Central memory CD4-positive, alpha-beta T cell (primary cell): ENCODE data around the gene KLHL3.
A peak's percentile ranks its signal among the peaks of the same experiment; 100 is the strongest.

Experiments used
- DNase-seq: peaks from one replicate; pipeline ENCODE4 v3.0.0; 2022

KLHL3 gene

DNA sequence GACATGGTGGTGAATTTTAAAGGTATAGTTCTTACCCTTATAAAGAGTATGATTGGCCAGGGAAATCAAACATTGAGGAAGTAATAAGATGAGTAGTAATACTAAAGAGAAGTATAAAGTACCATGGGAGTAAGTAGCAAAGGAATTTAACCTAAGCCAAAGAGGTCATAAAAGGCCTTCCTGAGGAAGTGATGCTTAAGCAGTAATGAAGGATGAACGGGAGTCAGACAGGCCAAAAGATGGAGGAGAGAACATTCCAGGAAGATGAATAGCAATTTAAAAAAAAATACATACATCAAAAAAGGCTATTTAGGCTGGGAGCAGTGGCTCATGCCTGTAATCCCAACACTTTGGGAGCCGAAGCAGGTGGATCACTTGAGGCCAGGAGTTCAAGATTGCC, 29.0 kb downstream of the KLHL3 start:
- no peak for DNase-seq

DNA sequence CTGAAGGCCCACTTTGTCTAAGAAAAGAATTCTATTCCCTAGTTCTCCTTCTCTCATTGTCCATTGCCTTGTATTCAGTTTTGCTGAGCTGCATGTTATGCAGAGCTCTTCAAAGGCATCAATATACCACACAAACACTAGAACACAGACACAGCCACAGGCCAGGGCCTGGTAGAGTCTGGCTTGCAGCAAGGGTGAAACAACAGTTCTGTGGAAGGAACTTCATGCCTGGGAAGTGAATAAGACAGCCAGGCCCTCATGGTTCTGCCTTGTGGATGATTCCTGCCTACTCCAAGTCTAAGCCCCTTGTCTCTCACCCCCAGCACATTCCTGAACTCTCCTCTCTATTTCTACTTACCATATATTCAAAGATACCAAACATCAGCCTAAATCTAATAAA, 30.8 kb downstream of the KLHL3 start:
- DNase-seq = no peak

DNA sequence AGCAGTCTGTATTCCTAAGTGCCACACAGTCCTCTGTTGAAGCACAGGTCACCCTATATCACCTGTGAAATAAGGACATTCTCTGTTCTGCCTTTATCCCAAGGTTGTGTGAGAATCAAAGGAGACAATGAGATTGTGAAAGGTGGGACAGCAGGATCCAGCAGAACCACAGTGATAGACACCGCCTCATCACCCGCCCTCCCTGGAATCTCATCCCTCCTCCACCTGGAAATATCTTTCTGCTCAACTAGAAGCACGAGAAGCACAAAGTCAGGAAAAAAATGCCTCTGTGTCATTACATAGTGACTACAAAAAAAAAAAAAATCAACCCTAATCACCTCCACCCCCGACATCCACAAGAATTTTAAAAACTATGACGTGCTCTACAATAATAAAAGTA, 32.3 kb downstream of the KLHL3 start:
- no peak for DNase-seq

DNA sequence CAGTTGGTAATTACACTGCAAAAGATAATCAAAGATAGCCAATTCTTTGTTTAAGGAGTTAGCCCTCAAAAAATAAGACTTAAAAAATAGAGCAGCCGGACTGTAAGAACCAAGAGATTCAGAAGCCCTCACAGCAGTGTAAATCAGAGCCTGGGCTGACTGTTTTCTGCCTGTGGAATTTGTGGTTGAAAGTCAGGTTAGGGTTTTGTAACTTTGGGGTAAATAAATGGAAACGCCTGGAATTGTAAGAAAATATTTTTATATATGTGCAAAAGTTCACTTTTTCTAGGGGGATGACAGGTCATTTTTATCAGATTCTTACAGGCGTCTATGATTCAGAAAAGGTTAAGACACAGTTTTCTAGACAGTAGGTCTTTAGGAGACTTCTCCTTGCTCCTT, 35.6 kb downstream of the KLHL3 start:
- no peak for DNase-seq

DNA sequence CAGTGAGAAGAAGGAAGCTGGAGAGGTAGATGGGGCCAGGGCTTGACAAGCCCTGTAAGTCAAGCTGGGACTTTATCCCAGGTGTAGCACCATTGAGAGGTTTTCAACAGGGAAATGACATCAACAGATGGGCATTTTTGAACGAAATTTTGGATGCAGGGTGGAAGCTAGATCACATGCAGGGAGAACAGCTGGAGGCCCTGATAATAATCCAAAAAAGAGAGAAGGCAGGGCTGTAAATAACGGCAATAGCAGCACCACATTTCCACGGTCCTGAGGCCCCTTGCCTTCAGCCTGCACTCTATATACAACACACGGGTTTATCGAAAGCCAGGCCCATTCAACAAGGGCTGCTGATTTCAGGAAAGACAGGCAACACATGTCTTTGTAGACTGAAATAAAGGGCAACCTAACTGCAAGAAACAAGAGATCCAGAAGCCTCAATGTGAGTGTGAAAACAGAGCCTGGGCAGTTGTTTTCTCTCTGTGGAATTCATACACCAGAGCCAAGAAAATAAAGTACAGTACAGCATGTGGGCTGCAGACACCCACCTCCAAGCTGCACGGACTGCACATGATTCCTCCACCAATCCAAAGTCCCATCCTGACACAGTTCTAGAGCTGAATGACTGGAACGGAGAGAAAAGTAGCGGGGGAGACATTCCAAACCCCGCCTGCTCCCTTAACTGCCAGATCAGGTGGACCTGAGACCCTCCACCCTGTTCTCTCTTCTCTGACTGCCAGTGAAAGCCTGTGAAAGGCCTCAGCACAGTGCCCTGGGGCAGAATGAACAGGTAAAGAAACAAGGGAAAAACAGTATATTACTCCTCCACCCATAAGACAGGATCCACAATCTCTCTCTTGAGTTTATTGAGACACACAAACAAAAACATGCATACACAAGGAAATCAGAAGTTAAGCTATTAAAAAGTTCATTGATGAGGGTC, 36.3 kb downstream of the KLHL3 start:
- DNase-seq = no peak

DNA sequence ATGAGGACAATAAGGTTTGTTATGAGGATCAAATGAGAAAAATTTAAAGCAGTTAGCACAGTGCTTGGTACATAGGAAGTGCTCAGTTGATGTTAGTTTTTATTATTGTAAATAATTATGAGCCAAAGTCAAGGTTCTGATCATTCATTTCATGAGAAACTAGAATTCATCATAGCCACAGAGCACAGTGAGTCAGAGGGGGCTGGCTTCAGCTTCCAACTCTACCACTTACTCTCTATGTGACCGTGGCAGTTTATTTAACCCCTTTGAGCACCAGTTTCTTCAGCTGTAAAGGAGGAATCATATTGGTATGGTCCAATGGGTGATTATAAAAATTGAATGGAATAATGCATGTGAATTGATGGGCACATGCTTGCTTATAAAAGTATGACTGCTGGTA, 39.4 kb downstream of the KLHL3 start:
- no peak for DNase-seq

DNA sequence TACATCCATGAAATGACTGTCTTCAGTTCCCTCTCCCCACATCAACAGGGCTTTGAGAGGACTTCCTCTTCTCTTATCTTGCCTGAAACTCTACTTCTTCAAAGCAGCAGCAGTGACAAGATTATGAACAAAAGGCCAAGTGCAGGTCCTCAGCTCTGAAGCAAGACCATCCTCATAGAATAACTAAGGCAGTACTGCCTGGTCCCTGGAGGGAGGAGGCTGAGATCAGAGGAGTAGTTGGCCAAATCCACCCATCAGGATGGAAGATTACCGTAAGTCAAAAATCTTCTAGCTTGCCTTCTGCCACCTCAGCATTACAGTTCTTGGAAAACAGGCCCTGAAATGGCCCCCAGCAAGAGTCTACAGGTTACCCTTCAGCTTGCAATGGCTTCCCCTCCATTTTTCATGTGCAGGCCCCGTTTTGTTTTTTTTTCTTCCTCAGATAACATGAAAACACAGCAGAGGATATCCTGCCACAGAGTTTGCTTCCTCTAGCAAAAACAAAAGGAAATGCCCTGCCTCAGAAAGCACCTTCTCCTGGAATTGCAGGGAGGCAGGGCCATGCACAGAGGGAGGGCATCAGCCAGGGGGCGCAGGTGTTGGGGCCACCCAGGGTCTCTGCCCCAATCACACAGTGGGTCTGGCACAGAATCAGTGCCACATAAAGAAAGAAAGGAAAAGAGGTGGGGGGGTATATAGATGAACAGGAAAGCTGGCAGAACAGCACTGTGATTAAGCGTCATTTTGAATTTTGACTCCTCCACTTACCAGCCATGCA, 40.0 kb downstream of the KLHL3 start:
- DNase-seq = peak; percentile 54

DNA sequence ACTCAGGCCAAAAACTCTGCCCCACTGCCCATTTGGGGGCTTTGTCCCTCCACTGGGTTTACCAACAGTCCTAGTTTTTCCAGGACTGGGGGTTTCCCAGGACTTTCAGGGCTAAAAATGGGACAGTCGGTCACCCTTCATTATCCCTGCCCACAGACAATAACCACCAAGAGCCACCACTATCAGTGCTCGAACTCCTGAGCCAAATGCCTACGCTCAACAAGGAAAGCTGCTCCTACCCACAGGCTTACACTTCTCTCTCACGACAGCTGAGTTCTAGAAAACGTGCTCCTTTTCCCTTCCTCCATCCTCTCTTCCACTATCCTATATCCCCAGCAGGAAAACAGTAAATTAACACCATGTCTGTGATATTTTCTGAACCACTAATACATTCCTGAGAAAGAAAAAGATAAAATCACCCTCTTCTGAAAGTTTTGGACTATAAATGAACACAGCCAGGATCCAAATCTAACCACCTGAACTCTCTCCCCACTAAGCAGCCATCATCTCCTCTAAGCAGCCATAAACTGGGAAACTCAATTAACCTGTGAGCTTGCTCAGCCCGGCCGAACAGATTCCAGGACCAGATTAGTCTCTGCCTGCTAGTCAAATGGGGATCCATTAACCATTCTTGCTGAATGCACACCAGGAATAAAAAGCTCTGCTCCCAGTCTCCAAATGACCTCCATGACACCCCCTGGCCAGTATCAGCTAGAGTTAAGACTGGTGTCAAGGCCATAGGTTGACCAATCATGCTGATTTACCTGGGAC, 41.8 kb downstream of the KLHL3 start:
- DNase-seq = no peak

DNA sequence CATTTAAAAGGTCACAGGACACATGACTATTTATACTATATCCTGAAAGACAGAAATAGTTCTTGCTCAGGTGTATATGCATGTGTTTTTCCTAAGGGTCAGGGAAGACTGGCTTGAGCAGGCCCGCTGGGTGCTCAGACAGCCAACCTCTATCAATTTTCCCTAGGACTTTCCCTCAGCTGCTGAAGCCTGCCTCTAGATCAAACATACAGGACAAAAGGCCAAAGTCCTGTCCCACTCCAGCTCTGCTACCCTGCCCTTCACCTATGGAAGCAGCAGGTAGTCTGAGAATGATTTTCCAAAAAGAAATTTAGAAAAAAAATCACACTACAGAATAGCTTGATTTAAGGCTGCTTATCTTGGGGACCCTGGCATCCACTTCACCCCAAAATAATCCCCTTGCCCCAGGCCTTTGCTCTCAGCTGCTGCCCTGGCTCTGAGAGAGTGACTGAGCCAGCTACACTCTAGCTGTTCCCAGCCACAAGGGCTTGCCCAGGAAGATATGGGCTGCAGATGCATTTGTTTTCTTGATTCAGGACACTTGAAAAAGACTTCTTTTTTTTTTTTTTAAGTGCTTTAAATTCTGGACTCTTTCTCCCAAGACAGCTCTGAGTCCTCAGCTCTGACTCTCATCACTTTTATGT, 42.5 kb downstream of the KLHL3 start:
- no peak for DNase-seq

DNA sequence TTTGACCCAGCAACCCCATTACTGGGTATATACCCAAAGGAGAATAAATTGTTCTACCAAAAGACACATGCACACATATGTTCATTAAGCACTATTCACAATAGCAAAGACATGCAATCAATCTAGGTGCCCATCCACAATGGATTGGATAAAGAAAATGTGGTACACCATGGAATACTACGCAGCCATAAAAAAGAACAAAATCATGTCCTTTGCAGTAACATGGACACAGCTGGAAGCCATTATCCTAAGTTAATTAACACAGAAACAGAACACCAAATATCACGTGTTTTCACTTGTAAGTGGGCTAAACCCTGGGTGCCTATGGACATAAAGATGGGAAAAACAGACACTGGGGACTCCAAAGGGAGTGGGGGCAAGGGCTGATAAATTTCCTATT, 46.6 kb downstream of the KLHL3 start:
- no peak for DNase-seq

DNA sequence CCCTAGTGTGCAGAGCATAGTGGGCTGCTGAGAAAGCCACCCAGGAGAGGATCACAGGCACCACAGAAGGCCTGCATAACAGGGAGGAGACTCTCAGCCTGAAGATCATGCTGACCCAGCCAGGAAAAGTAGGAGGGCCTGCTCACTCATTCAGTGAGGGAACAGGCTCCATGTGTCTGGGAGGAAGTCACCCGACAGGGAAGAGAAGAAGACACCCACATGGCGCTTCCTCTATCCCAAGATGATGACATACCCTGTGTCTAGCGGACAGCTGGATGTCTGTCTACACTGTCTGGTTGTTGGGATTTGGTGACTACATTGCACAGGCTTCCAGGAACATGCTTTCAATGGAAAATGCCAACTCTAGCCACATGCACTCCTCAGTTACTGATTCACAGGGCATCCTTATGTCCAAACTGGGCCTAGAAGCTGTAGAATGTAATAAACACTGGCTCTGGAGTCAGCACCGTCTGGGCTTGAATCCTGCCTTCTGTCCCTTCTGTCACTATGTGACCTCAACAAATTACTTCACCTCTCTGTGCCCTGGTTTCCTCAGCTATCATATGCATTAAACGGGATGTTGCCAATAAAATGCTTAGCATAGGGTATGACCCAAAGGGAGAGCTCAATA, 47.6 kb downstream of the KLHL3 start:
- DNase-seq = no peak

DNA sequence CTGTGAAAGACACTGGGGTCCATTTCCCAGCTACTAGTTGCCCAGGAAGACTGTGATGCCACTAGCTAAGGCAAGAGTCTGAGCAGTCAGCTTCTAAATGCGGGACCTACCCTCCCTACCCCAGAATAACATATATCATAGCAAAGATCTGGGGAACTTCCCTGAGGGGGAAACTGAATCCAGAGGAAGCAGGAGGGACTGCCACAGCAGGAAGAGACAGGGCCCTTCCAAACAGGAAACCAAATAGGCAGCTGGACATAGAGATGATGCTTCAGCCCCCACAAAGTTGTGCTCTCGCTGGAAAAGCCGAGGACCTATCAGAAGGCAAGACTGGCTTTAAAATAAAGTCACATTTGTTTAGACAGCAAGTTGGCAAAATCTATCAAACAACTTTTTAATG, 51.1 kb downstream of the KLHL3 start:
- no peak for DNase-seq

DNA sequence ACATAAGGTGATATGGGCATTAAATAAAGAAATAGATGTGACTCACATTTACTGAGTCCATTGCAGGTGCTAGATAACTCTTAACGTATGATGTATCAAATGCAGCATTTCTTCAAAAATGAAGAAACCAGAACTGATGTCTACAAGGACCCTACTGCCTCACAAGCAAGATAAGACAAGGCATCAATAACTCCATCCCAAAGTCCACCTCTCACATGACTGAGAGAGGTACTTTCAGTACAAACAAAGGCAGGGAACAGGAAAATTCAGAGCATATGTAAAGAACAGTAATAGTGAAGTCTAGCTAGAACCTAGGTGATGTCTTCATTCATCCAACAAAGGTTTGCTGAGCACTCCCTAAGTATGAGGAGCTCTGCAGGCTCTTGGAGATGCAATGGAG, 54.7 kb downstream of the KLHL3 start:
- DNase-seq = no peak

DNA sequence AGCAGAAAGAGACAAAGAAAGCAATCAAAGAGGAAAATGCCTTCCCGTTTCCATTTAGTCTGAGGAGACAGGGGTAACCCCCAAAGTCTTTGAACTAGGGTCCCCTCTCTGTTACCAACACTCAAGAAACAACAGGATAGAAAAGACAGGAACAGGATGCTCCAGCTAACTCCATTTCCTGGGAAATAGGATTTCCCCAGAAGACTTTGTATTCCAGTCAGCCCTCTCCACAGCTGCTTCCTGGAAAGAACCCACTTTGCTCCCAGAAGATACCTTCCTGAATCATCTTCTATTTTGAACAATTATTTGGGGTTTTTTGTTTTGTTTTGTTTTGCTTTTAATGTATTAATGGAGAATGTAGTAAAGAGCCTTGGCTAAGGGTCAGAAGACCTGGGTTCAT, 56.0 kb downstream of the KLHL3 start:
- DNase-seq = no peak

DNA sequence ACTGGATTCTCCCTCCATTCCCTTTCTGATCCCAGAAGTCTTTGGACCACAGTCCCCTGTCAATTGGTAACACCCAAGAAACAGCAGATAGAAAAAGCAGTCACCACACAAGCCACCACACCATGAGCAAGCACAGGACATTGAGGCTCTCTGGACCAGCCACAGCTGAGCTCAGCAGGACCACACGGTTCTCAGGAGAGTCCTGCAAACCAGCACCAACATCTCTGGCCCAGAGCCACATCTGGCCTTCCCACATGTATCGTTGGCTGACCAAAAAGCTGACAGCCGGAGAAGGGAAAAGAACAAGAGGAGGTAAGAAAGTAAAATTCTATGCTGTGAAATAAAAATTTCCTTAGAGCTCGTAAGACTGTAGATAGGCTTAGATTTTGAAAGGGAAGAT, 56.7 kb downstream of the KLHL3 start:
- DNase-seq = no peak

DNA sequence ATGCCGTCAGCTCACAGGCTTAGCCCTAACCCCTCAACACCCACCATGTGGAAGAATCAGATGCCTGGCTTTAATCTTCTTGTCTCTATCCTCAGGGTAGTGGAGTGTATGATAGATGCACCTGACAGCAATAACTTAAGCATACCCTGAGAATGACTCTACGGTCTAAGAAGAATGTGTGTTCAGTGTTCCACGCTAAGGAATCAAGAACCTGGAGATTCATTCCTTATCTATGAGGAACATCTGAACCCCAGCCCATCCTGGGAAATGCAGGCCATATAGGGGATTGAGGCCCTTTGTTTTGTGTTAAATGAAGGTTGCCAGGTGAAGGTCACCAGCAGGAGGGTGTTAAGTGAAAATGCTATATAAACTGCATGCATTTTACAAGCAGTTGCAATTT, 63.0 kb downstream of the KLHL3 start:
- DNase-seq = no peak

DNA sequence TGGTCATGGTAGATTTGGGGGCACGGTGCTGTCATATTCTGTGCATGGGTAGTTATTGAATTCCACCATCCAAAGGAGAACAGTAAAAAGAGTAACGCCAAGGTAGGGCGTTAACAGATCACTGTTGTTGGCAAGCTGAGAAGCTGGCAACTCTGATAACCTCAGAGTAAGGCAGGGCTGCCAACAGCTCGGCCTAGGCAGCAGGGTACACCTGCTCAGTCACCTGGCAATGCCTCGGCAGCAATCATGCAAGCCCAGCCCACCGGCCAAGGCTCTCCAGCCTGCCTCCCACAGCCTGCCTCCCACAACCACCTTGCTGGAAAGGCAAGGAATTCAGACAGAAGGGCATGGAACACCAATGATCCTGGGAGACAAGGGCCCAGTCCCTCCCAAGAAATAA, 63.9 kb downstream of the KLHL3 start:
- no peak for DNase-seq

DNA sequence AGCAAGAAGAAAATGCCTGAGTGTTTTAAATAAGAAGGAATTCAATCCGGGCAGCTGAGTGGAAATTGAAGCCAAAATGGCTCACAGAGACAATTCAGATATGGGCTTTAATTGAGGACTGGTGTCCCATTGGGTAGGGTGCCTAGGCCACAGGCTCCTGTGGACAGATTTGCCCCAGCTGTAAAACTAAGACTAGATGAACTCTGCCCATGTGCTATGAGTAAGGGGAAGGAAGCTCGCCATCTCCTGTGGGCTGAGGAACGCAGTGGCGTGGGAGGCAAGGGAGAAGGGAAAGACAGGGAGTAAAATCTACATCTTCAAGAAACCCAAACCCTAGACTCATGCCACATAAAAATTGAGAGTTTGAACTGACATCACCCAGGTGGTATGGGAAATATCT, 66.1 kb downstream of the KLHL3 start:
- no peak for DNase-seq

DNA sequence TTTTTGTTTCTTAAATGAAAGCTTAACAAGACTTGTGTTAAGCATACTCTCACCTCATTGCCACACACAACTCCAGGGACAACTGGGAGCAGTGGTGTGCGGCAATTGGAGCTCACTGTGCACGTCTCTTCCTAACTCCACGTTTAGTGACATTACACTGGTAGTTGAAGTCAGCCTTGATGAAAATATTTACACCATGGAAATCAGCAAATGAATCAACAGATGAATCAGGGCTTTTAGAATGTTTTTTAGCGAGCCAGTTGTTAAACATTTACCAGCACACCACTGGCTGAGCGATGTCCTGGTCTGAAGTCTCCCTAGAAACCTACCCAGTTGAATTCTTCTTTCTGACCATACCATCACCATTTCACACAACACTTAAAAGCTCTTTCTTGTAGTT, 67.3 kb downstream of the KLHL3 start:
- no peak for DNase-seq

DNA sequence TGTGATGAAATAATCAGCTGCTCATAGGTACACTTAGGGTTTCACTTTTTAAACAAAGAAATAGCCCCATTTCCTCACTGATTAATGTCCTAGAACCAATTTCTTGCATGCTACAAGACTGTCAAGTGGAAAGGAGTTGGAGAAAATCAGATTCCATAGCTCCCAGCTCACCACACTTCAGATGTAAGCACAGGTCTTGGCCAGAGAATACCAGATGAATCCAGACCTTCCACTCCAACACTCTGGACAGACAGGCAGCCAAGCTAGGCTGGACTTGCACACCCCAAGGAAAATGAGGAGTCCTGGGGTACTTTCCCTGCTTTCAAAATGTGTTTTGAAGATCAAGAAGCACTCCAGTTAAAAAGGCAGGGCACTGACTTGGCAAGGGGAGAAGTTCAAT, 68.5 kb downstream of the KLHL3 start:
- no peak for DNase-seq

DNA sequence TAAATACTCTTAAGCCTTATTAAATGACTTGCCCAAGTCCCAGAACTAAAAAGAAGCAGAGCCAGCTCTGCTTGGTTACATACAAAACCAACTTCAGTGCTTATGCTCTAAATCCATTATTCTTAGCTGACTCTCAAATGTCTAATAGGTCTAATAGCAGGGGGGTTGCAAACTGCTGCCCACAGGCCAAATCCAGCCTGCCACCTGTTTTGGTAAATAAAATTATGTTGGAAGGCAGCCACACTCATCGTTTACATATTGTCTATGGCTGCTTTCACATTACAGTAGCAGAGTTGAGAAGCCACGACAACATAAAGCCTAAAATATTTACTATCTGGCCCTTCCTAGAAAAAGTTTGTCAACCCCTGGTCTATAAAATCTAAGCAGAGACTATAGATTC, 69.0 kb downstream of the KLHL3 start:
- no peak for DNase-seq

DNA sequence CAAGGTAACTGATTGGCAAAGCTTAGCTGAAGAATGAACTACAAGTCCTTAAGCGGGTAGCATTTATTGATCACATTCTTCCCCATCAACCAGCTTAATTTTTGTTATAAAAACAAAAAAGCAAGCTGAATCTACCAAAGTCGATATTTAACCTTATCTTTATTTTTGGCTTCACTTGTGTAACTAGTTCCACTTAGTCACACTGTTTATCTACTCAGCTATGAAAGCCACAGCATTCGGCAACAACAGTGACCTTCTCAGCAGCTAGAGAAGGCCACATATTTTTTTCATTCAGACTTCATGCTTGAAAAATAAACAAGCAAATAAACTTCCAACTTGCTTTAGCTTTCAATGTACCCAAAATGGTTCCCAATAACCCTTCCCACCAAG, 69.4 kb downstream of the KLHL3 start:
- DNase-seq = no peak
